Natural killer cell (primary cell): ENCODE measurements around the gene PTPRQ. TPM values are rescaled to one million over a fixed set of nuclear protein-coding genes. Genes with fewer than 3 reads are reported as not detected.

Experiments
- ATAC-seq, 3 donors: fragments of 150-1000 bp in 2 of 3; fragments of 200-7000 bp in 1 of 3; cut with Tn5 transposase; 1 replicate in 1 of 3; 2 replicates in 2 of 3; pipeline ENCODE4 v1.10.0; 2021; ENCODE audit warnings: mild to moderate bottlenecking in 2 of 3, moderate library complexity in 2 of 3
- DNase-seq, 2 donors: peaks; one replicate each; pipeline versions ENCODE4 v3.0.0 to v3.0.0-alpha.2; 2013 to 2021; ENCODE audit warnings: mixed read lengths in 1 of 2
- H3K27ac ChIP-seq: one replicate; pipeline ENCODE4 v1.5.1; 2013; ENCODE audit warnings: mild to moderate bottlenecking, low read length
- H3K27me3 ChIP-seq: one replicate; pipeline ENCODE4 v1.6.1; 2013; ENCODE audit warnings: low read length; ENCODE audit not compliant: control insufficient read depth, insufficient read depth
- H3K36me3 ChIP-seq: one replicate; pipeline ENCODE4 v1.6.1; 2013; ENCODE audit warnings: low read length; ENCODE audit not compliant: control insufficient read depth, insufficient read depth
- H3K4me1 ChIP-seq: one replicate; pipeline ENCODE4 v1.6.1; 2013; ENCODE audit warnings: low read length; ENCODE audit not compliant: control insufficient read depth, insufficient read depth
- H3K4me3 ChIP-seq: one replicate; pipeline ENCODE4 v1.5.1; 2013; ENCODE audit warnings: low read length
- H3K9me3 ChIP-seq: one replicate; pipeline ENCODE4 v1.6.1; 2013; ENCODE audit warnings: low read length; ENCODE audit not compliant: control insufficient read depth, insufficient read depth
- H3K27ac Mint-ChIP-seq, 2 donors: one replicate each; pipeline ENCODE4 v1.8.0; 2022; ENCODE audit warnings: mild to moderate bottlenecking in 2 of 2, mixed read lengths in 2 of 2, moderate library complexity in 1 of 2
- H3K27me3 Mint-ChIP-seq, 2 donors: one replicate each; pipeline ENCODE4 v1.8.0; 2022; ENCODE audit warnings: low read depth in 2 of 2, mixed read lengths in 2 of 2
- H3K36me3 Mint-ChIP-seq: one replicate; pipeline ENCODE4 v1.8.0; 2022; ENCODE audit warnings: mixed read lengths
- H3K4me1 Mint-ChIP-seq, 2 donors: one replicate each; pipeline ENCODE4 v1.8.0; 2022; ENCODE audit warnings: mixed read lengths in 2 of 2
- H3K4me3 Mint-ChIP-seq: one replicate; pipeline ENCODE4 v1.8.0; 2022; ENCODE audit warnings: mild to moderate bottlenecking, moderate library complexity, mixed read lengths
- H3K9me3 Mint-ChIP-seq, 2 donors: one replicate each; pipeline ENCODE4 v1.8.0; 2022; ENCODE audit warnings: mixed read lengths in 2 of 2
- WGBS: methylation state at CpG from one replicate; pipeline ENCODE4 v1.1.7; 2013; ENCODE audit warnings: missing lambda C conversion rate; ENCODE audit not compliant: insufficient coverage; 5-methylcytosine and 5-hydroxymethylcytosine counted together
- intact Hi-C: fragments of 100-400 bp; cut with micrococcal nuclease; formaldehyde crosslinking; loops from one replicate; pipeline ENCODE4 v1.14.2; 2022
- total RNA-seq, 4 donors: library from RNA; stranded (reverse); fragments of 120-200 nt in 1 of 4; gene quantifications; one replicate each; pipeline versions ENCODE4 v1.2.3 to v1.2.4, GENCODE V29; 2013 to 2022
- TF ChIP-seq, protein P1 (sequence below): fragments of 200-600 bp; IDR thresholded peaks from one replicate; pipeline ENCODE4 v1.8.0; 2022; ENCODE audit warnings: antibody characterized with exemption

PTPRQ gene
- total RNA-seq, 3 donors from 2014 or later (not counting 1 experiment from before 2014, with no cell fraction given): not detected

DNA sequence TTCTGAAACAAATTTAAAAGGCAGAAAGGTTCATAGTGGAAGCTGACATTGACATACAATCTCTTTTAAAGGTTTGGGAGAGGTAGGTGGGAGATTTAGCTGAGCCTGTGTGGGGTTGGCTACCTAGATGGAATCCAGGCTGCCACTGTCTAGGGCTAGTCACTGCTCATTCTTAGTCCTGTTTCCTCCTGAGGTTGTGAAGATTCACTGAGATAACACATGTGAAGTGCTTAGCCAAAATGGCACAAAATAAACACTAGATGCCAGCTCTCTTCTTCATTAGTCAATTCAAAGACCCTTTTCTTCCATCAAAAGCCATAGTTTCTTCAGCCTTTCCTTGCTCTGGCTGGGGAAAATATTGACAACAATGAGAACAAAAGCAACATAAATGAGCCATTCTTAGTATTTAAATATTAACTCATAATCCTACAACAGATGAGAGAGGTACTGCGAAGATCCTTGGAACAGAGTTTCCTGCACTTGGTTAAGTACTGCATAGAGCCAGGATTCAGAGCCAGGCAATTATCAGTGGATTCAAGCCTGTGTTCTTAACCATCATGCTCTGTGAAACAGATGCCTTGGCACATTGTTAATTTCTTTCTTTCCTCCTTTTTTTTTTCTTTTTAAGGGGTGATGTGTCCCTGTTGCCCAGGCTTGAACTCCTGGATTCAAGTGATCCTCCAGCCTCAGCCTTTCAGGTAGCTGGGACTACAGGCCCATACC lies 266.9 kb downstream of the PTPRQ start:
- 95% methylated on average over 1 of the region's 1 CpG for WGBS
- intact Hi-C loops: no loop called here
- TF ChIP-seq, protein P1, sequence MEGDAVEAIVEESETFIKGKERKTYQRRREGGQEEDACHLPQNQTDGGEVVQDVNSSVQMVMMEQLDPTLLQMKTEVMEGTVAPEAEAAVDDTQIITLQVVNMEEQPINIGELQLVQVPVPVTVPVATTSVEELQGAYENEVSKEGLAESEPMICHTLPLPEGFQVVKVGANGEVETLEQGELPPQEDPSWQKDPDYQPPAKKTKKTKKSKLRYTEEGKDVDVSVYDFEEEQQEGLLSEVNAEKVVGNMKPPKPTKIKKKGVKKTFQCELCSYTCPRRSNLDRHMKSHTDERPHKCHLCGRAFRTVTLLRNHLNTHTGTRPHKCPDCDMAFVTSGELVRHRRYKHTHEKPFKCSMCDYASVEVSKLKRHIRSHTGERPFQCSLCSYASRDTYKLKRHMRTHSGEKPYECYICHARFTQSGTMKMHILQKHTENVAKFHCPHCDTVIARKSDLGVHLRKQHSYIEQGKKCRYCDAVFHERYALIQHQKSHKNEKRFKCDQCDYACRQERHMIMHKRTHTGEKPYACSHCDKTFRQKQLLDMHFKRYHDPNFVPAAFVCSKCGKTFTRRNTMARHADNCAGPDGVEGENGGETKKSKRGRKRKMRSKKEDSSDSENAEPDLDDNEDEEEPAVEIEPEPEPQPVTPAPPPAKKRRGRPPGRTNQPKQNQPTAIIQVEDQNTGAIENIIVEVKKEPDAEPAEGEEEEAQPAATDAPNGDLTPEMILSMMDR: no peak
- H3K4me1 ChIP-seq: no peaks in the 10 kb centered on the region
- no peak for DNase-seq
- no peak for ATAC-seq
- Mint-ChIP-seq H3K36me3 (peaks cover 23% of the 10 kb centered on the region), H3K27me3 (peaks cover 32 to 39% of the 10 kb centered on the region in 2 donors), H3K27ac (no peak overlapping the region), H3K9me3 (peaks cover 0 to 4% of the 10 kb centered on the region in 2 donors), H3K4me1 (no peaks in the 10 kb centered on the region), H3K4me3 (no peak overlapping the region)
- no peak overlapping the region for H3K27ac ChIP-seq
- H3K4me3 ChIP-seq: no peak overlapping the region
- H3K27me3 ChIP-seq: no peaks in the 10 kb centered on the region
- peaks cover 3% of the 10 kb centered on the region for H3K9me3 ChIP-seq
- no peaks in the 10 kb centered on the region for H3K36me3 ChIP-seq

DNA sequence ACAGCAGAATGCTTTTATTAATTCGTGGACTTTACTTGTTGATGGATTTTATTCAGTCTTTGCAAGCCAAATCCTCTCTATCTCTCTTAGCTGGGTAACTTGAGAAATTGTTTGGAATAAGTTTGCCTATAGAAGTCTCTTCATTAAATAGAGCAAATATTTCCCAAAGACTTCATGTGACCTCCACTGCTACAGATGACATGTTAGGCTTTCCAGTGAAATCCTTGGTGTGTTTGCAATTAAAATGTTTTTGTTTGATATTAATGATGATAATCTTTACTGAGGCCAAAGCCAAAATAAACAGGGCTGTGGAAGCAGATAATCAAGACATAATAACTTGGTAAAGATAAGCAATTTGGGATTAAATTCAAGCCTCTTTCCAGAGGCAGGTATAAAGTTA lies 267.8 kb downstream of the PTPRQ start:
- Histone ChIP-seq H3K27me3 (no peaks in the 10 kb centered on the region), H3K36me3 (no peaks in the 10 kb centered on the region), H3K4me3 (no peak overlapping the region), H3K27ac (no peak overlapping the region), H3K9me3 (peaks cover 3% of the 10 kb centered on the region), H3K4me1 (no peaks in the 10 kb centered on the region)
- Mint-ChIP-seq H3K27me3 (peaks cover 35 to 44% of the 10 kb centered on the region in 2 donors), H3K36me3 (peaks cover 19% of the 10 kb centered on the region), H3K4me3 (no peak overlapping the region), H3K27ac (no peak overlapping the region), H3K4me1 (no peaks in the 10 kb centered on the region), H3K9me3 (peaks cover 0 to 4% of the 10 kb centered on the region in 2 donors)
- no peak for ATAC-seq
- intact Hi-C loops: no loop called here
- WGBS: no CpG with 5 or more reads among the region's 1 CpG
- DNase-seq: no peak
- TF ChIP-seq, protein P1: no peak

DNA sequence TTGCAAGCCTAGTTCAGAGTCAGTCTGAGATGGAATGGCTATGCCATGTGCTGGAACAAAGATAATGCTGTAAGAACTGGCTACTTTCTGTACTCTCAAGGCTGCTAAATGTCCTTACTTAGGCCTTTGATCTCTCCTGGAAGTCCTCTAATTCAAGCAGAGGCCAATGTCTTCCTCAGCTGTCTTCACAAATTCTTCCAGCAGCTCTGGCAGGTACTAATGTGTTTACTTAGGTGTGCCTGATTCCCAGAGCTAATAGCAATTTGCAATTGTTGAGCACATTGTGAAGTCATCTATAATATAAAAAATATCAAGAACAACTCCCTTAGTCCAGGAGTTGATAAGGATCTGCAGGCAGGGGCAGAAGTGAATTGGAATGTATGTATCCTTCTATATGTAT lies 268.8 kb downstream of the PTPRQ start:
- no peak overlapping the region for H3K27ac ChIP-seq
- Mint-ChIP-seq H3K27me3 (peaks cover 27 to 34% of the 10 kb centered on the region in 2 donors), H3K27ac (no peak overlapping the region), H3K36me3 (peaks cover 13% of the 10 kb centered on the region), H3K4me1 (no peaks in the 10 kb centered on the region), H3K9me3 (peaks cover 0 to 4% of the 10 kb centered on the region in 2 donors), H3K4me3 (no peak overlapping the region)
- TF ChIP-seq, protein P1: no peak
- ATAC-seq (no peak), DNase-seq (no peak)
- no peaks in the 10 kb centered on the region for H3K36me3 ChIP-seq
- no peaks in the 10 kb centered on the region for H3K27me3 ChIP-seq
- intact Hi-C loops: no loop called here
- no peaks in the 10 kb centered on the region for H3K4me1 ChIP-seq
- H3K4me3 ChIP-seq: no peak overlapping the region
- H3K9me3 ChIP-seq: peaks cover 3% of the 10 kb centered on the region

DNA sequence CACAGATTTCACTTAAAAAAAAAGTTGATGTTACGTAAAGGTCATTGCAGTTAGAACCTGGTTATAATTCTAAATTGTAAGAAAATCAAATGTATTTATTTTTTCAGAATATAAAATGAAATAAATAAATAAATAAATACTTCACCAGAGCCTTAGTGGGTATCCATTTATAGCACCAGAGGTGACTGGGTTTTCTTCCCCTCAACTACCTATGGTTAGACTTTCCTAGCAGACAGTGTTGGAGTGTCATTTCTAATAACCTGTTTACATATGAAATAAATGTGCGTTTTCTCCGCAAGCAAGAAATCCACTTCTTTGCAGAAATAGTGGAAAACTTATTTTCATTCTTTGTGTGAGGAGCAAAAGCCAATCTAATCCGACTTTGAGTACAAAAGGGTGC lies 269.4 kb downstream of the PTPRQ start:
- Mint-ChIP-seq H3K9me3 (peaks cover 0 to 4% of the 10 kb centered on the region in 2 donors), H3K4me3 (no peak overlapping the region), H3K36me3 (peaks cover 13% of the 10 kb centered on the region), H3K27me3 (peaks cover 25 to 34% of the 10 kb centered on the region in 2 donors), H3K4me1 (no peaks in the 10 kb centered on the region), H3K27ac (no peak overlapping the region)
- no peak for ATAC-seq
- Histone ChIP-seq H3K4me1 (no peaks in the 10 kb centered on the region), H3K9me3 (peaks cover 2% of the 10 kb centered on the region), H3K4me3 (no peak overlapping the region), H3K36me3 (no peaks in the 10 kb centered on the region), H3K27ac (no peak overlapping the region), H3K27me3 (no peaks in the 10 kb centered on the region)
- TF ChIP-seq, protein P1: no peak
- WGBS: 46% methylated on average over 3 of the region's 4 CpGs
- intact Hi-C loops: no loop called here
- no peak for DNase-seq
